ENCODE measurements around the gene EARS2. TPM values are rescaled to one million over a fixed set of nuclear protein-coding genes. Genes with fewer than 3 reads are reported as not detected.

EARS2 gene
- total and polyA plus RNA-seq, 9 of the 15 experiments (the other 6 are each of a cell fraction or from before 2014, with no cell fraction given): 17.6 to 58.6 (median 36.3) TPM

DNA sequence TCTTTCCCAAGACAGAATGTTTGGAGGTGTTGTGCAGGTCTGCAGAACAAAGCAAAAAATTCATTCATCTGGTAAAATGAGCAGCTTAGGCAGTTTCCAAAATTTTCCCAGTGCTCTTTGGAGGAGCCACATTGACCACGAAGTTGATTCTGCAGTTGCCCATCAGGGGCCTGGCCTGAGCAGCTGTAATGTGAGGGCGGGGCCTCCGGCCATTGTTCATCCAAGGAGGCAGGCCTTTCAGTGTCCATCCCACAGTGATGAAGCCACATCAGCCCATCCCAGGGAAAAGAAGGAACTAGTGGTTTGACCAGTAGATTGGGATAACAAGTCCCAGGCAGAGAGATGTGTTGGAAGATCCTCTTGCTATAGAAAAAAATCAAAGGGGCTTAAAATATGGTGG, 10.5 kb upstream of the EARS2 start:
- no peak for FAIRE-seq
- in situ Hi-C loops (cut with MboI): no loop called here

DNA sequence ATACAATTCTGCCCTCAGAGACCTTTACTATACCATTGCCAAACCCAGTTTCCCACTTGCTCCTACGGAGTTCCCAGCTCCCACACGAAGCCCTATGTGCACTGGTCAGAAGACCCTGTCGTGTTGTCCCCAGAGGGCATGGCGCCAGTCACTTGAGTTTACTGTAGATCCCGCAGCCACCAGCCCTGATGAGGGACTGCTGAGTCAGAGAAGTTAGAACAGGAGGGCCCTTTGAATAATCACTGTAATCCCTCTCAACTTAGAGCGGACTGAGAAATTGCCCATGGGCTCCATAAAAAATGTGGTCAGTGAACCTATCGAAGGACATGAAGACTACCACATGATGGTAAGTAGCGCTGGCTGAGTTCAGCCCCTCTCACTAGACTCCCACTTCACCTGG, 9.6 kb upstream of the EARS2 start:
- POLR2A ChIA-PET: interaction anchor here (1.1 kb wide), 1 partner anchor 9 kb away, joined by 4 read pairs; no protein-coding TSS in a partner anchor
- WGBS (ENCODE audit: insufficient coverage, low coverage, missing lambda C conversion rate): 96% methylated on average over 7 of the region's 8 CpGs
- ATAC-seq: no peak

More for the DNA sequence above, 10.5 kb upstream of the EARS2 start:
- Histone ChIP-seq H2AFZ (ENCODE audit: low read depth, low read length) (no peak overlapping the region), H3K9me1 (ENCODE audit: control insufficient read depth, insufficient read depth, low read length) (no peaks in the 10 kb centered on the region), H3K36me3 (ENCODE audit: control insufficient read depth, insufficient read depth, low read length) (peaks cover 93% of the 10 kb centered on the region; the same call in 2 of the 3 replicates), H3K27me3 (ENCODE audit: control insufficient read depth in 2 of 2, insufficient read depth in 2 of 2, low read length in 2 of 2) (no peaks in the 10 kb centered on the region), H3K4me3 (no peak overlapping the region), H4K20me1 (replicated peaks; ENCODE audit: control insufficient read depth, insufficient read depth, low read length) (no peaks in the 10 kb centered on the region), H3K4me2 (ENCODE audit: insufficient read depth, low read length) (no peak overlapping the region), H3K9me3 (replicated peaks; ENCODE audit: control insufficient read depth, insufficient read depth, low read depth, low read length) (no peaks in the 10 kb centered on the region), H3K79me2 (ENCODE audit: control insufficient read depth, insufficient read depth, low read length) (no peaks in the 10 kb centered on the region), H3K4me1 (replicated peaks in 1 of 2; ENCODE audit: control insufficient read depth in 2 of 2, insufficient read depth in 2 of 2, low read length in 2 of 2) (no peaks in the 10 kb centered on the region), H3K9ac (ENCODE audit: insufficient read depth in 1 of 2, low read depth in 2 of 2, low read length in 2 of 2) (no peak overlapping the region), H3K27ac (ENCODE audit: extremely low read depth, low read depth, low read length) (no peak overlapping the region)
- ATAC-seq (peak; percentile 31; the same call in 1 of the 3 replicates), DNase-seq (ENCODE audit: extremely low read depth in 1 of 4, low spot score in 3 of 4) (no peak)
- no TSS peak for BruUV-seq (replicated peaks)
- TF ChIP-seq CBFA2T2 (conservative IDR thresholded peaks at IDR 0.05): no peak
- TF ChIP-seq, protein P1, sequence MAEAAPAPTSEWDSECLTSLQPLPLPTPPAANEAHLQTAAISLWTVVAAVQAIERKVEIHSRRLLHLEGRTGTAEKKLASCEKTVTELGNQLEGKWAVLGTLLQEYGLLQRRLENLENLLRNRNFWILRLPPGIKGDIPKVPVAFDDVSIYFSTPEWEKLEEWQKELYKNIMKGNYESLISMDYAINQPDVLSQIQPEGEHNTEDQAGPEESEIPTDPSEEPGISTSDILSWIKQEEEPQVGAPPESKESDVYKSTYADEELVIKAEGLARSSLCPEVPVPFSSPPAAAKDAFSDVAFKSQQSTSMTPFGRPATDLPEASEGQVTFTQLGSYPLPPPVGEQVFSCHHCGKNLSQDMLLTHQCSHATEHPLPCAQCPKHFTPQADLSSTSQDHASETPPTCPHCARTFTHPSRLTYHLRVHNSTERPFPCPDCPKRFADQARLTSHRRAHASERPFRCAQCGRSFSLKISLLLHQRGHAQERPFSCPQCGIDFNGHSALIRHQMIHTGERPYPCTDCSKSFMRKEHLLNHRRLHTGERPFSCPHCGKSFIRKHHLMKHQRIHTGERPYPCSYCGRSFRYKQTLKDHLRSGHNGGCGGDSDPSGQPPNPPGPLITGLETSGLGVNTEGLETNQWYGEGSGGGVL (CRISPR knock-in tag; IDR thresholded peaks at IDR 0.05): no peak
- intact Hi-C loops (cut with micrococcal nuclease): no loop called here
- CTCF ChIA-PET (ENCODE audit: low intra/inter-chr PET ratio): no interaction called here
- POLR2A ChIA-PET: interaction anchor here (0.9 to 2.7 kb wide), 3 partner anchors 8 to 74 kb away, joined by 3 to 19 read pairs (median 4); partner anchors contain the start of genes EARS2 and UBFD1
- WGBS (ENCODE audit: insufficient coverage, low coverage, missing lambda C conversion rate): 85% methylated on average over 3 of the region's 3 CpGs

More for the DNA sequence above, 9.6 kb upstream of the EARS2 start:
- H3K79me2 ChIP-seq (ENCODE audit: control insufficient read depth, insufficient read depth, low read length): no peaks in the 10 kb centered on the region
- H3K9me3 ChIP-seq (replicated peaks; ENCODE audit: control insufficient read depth, insufficient read depth, low read depth, low read length): no peaks in the 10 kb centered on the region
- H4K20me1 ChIP-seq (replicated peaks; ENCODE audit: control insufficient read depth, insufficient read depth, low read length): no peaks in the 10 kb centered on the region
- no peaks in the 10 kb centered on the region for H3K27me3 ChIP-seq (ENCODE audit: control insufficient read depth in 2 of 2, insufficient read depth in 2 of 2, low read length in 2 of 2)
- TF ChIP-seq GTF2A2 (tag; IDR thresholded peaks at IDR 0.05) (no peak), PTTG1 (tag; IDR thresholded peaks at IDR 0.05; ENCODE audit: low read depth) (no peak), NFYB (IDR thresholded peaks at IDR 0.05; ENCODE audit: extremely low read depth, insufficient read length) (no peak)
- TF ChIP-seq, protein P2, sequence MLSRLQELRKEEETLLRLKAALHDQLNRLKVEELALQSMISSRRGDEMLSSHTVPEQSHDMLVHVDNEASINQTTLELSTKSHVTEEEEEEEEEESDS (CRISPR knock-in tag; IDR thresholded peaks at IDR 0.05): no peak
- TF ChIP-seq, protein P3, sequence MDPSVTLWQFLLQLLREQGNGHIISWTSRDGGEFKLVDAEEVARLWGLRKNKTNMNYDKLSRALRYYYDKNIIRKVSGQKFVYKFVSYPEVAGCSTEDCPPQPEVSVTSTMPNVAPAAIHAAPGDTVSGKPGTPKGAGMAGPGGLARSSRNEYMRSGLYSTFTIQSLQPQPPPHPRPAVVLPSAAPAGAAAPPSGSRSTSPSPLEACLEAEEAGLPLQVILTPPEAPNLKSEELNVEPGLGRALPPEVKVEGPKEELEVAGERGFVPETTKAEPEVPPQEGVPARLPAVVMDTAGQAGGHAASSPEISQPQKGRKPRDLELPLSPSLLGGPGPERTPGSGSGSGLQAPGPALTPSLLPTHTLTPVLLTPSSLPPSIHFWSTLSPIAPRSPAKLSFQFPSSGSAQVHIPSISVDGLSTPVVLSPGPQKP (CRISPR knock-in tag; IDR thresholded peaks at IDR 0.05): no peak
- H3K4me1 ChIP-seq (replicated peaks in 1 of 2; ENCODE audit: control insufficient read depth in 2 of 2, insufficient read depth in 2 of 2, low read length in 2 of 2): no peaks in the 10 kb centered on the region
- H3K36me3 ChIP-seq (ENCODE audit: control insufficient read depth, insufficient read depth, low read length): peaks cover 94% of the 10 kb centered on the region; the same call in 2 of the 3 replicates
- no peak for FAIRE-seq
- H3K9me1 ChIP-seq (ENCODE audit: control insufficient read depth, insufficient read depth, low read length): no peaks in the 10 kb centered on the region
- no peak overlapping the region for H2AFZ ChIP-seq (ENCODE audit: low read depth, low read length)
- H3K4me2 ChIP-seq (ENCODE audit: insufficient read depth, low read length): no peak overlapping the region
- no peak for DNase-seq (ENCODE audit: extremely low read depth in 1 of 4, low spot score in 3 of 4)
- in situ Hi-C loops (cut with MboI): no loop called here
- intact Hi-C loops (cut with micrococcal nuclease): no loop called here
- H3K4me3 ChIP-seq: no peak overlapping the region
- H3K27ac ChIP-seq (ENCODE audit: extremely low read depth, low read depth, low read length): no peak overlapping the region
- H3K9ac ChIP-seq (ENCODE audit: insufficient read depth in 1 of 2, low read depth in 2 of 2, low read length in 2 of 2): no peak overlapping the region
- BruUV-seq (replicated peaks): no TSS peak
- CTCF ChIA-PET (ENCODE audit: low intra/inter-chr PET ratio): no interaction called here
